ENCODE measurements around the gene TCF3.

GRCh38 chr19:1575323-1576241 lies 76.8 kb downstream of the TCF3 start:
- TF ChIP-seq POLR2AphosphoS5 (IDR thresholded peaks at IDR 0.05; ENCODE audit: low read depth, low read length) (no peak), CTCF (IDR thresholded peaks at IDR 0.05 in 2 of 3, conservative IDR thresholded peaks at IDR 0.05 in 1 of 3; ENCODE audit: borderline replicate concordance in 1 of 3, insufficient read depth in 1 of 3, low read depth in 2 of 3, low read length in 2 of 3) (no peak), EZH2 (IDR thresholded peaks at IDR 0.05) (no peak), EGR1 (IDR thresholded peaks at IDR 0.05; ENCODE audit: low read depth) (no peak), FOSL1 (IDR thresholded peaks at IDR 0.05; ENCODE audit: low read depth) (no peak), POLR2A (IDR thresholded peaks at IDR 0.05; ENCODE audit: borderline replicate concordance, extremely low read depth, insufficient read depth, insufficient read length) (no peak), CBX3 (IDR thresholded peaks at IDR 0.05; ENCODE audit: low read depth) (no peak)

Measured in HCT116 (cell line).